GM10847 (cell line): ENCODE measurements around the gene SPRED2.

Source experiments
- POLR2A ChIP-seq: IDR thresholded peaks from 2 replicates; pipeline ENCODE4 v1.6.1; 2011; ENCODE audit not compliant: insufficient read length; ENCODE audit errors: extremely low read depth

SPRED2 gene

GRCh38 chr2:65263262-65263661 is 169.1 kb downstream of the SPRED2 start:
- no peak for TF ChIP-seq POLR2A

GRCh38 chr2:65261676-65262075 is 170.7 kb downstream of the SPRED2 start:
- TF ChIP-seq POLR2A: no peak
